Measurements from ENCODE around the gene CARS2.

Gene CARS2

DNA sequence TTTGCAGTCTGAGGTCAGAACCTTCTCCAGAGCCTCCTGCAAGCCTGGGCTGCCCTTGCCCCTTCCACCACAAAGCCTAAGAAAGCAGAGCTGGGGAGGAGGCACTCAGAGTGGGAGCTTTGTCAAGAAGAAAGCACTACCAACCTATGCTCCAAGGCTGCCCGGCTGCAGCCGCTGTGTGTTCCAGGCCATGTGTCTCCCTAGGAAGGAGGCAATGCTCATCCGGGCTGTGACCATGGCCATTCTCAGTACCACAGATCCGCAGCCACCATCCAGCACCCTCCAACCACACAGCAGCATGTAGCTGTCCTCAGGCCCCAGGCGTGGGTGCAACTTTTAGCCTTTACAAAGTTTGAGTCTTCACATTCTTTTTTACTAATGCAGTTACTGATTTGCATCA lies 22.0 kb downstream of the CARS2 start:
- DNase-seq (ENCODE audit: low read depth) = no peak
- no peak overlapping the region for H3K4me3 ChIP-seq (ENCODE audit: low read depth, low read length)
- in situ Hi-C loops (cut with HindIII; ENCODE audit: low sequenced_read_pairs) = no loop called here
- TF ChIP-seq, protein P1, sequence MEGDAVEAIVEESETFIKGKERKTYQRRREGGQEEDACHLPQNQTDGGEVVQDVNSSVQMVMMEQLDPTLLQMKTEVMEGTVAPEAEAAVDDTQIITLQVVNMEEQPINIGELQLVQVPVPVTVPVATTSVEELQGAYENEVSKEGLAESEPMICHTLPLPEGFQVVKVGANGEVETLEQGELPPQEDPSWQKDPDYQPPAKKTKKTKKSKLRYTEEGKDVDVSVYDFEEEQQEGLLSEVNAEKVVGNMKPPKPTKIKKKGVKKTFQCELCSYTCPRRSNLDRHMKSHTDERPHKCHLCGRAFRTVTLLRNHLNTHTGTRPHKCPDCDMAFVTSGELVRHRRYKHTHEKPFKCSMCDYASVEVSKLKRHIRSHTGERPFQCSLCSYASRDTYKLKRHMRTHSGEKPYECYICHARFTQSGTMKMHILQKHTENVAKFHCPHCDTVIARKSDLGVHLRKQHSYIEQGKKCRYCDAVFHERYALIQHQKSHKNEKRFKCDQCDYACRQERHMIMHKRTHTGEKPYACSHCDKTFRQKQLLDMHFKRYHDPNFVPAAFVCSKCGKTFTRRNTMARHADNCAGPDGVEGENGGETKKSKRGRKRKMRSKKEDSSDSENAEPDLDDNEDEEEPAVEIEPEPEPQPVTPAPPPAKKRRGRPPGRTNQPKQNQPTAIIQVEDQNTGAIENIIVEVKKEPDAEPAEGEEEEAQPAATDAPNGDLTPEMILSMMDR (IDR thresholded peaks at IDR 0.05; ENCODE audit: low read depth, low read length, missing control alignments) = no peak

DNA sequence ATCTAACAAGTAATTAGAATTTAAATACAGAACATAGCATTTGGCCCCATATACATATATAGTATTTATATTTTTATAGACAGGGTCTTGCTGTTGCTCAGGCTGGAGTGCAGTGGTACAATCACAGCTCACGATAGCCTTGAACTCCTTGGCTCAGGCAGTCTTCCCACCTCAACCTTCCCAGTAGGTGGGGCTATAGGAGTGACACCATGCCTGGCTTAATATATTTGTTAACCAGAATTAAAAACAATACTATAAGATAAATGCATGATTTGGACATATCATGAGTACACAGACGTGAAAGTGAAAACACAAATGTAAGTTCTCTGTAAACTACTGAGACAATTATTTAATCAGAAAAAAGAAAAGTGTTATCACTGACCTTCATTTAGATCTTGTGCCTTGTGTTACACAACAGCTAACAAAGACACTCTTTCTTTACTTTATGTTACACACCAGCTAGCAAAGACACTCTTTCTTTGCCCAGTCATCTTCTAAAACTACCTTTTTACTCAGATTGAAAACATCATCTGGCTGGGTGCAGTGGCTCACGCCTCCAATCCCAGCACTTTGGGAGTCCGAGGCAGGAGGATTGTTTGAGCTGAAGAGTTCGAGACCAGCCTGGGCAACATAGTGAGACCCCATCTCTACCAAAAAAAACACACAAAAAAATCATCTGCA lies 22.6 kb downstream of the CARS2 start:
- no peak overlapping the region for H3K4me3 ChIP-seq (ENCODE audit: low read depth, low read length)
- in situ Hi-C loops (cut with HindIII; ENCODE audit: low sequenced_read_pairs) = no loop called here
- DNase-seq (ENCODE audit: low read depth) = no peak
- TF ChIP-seq, protein P1 (IDR thresholded peaks at IDR 0.05; ENCODE audit: low read depth, low read length, missing control alignments) = peak; percentile 49

DNA sequence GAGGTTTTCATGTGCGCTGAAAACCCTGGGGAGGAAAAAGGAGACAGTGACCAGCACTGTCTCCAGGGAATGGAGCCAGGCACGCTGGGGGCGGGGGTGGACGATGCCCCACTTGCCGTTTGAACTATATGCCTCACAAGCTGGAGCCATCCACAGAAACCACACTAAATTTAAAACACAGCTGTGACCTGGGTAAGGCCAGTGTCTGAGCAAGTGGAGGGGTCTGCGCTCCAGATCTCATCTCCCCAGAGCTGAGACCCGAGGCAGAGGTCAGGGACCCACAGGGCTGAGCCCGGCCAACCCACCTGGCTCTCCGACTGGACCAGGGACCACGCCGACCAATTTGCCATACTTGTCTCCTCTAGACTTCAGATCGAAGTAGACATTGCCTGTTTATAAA lies 23.2 kb downstream of the CARS2 start:
- in situ Hi-C loops (cut with HindIII; ENCODE audit: low sequenced_read_pairs) = no loop called here
- no peak overlapping the region for H3K4me3 ChIP-seq (ENCODE audit: low read depth, low read length)
- no peak for DNase-seq (ENCODE audit: low read depth)
- TF ChIP-seq, protein P1 (IDR thresholded peaks at IDR 0.05; ENCODE audit: low read depth, low read length, missing control alignments) = no peak

DNA sequence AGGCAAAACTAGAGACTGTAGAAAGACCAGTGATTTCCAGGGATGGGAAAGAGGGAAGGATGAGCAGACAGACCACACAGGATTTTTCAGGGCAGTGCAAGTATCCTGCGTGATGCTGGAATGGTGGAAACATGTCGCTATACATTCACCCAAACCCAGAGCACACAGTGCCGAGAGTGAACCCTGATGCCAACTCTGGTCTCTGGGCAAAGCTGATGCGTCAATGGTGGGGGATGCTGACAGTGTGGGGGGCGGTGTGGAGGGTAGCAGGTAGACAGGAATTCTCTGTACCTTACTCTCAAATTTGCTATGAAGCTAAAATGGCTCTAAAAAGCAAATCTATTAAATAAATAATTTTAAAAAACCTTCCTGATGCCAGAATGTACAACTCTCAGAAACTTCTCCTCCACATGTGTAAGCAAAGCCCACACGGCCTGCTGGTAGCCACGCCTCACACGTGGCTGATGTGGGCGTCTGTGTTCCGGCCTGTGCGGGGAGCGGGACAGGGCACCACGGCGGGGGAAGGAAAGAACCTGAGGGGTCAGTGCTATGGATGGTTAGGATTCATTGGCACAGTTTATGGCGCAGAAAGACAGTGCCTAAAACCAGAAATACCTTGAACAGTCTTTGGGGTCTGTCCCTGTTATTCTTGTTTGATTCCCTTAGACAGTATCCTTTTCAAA lies 23.9 kb downstream of the CARS2 start:
- TF ChIP-seq, protein P1 (IDR thresholded peaks at IDR 0.05; ENCODE audit: low read depth, low read length, missing control alignments) = no peak
- in situ Hi-C loops (cut with HindIII; ENCODE audit: low sequenced_read_pairs) = no loop called here
- DNase-seq (ENCODE audit: low read depth) = no peak
- H3K4me3 ChIP-seq (ENCODE audit: low read depth, low read length) = no peak overlapping the region

DNA sequence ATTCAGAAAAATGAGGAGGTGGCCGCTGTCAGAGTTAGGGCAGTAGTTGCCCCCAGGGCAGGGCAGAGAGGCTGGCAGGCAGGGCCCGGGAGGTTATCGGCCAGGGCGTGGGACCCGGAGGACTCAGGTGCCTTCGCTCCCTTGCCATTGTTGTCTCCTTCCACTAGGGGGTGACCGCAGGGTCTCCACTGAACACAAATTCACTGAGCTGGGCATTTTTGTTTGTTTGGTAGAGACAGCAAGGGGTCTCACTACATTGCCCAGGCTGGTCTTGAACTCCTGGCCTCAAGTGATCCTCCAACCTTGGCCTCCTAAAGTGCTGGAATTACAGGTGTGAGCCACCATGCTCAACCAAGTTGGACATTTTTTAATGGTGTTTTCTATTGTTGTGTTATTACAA lies 25.1 kb downstream of the CARS2 start:
- no peak overlapping the region for H3K4me3 ChIP-seq (ENCODE audit: low read depth, low read length)
- no peak for DNase-seq (ENCODE audit: low read depth)
- in situ Hi-C loops (cut with HindIII; ENCODE audit: low sequenced_read_pairs) = no loop called here
- TF ChIP-seq, protein P1 (IDR thresholded peaks at IDR 0.05; ENCODE audit: low read depth, low read length, missing control alignments) = peak; percentile 54

DNA sequence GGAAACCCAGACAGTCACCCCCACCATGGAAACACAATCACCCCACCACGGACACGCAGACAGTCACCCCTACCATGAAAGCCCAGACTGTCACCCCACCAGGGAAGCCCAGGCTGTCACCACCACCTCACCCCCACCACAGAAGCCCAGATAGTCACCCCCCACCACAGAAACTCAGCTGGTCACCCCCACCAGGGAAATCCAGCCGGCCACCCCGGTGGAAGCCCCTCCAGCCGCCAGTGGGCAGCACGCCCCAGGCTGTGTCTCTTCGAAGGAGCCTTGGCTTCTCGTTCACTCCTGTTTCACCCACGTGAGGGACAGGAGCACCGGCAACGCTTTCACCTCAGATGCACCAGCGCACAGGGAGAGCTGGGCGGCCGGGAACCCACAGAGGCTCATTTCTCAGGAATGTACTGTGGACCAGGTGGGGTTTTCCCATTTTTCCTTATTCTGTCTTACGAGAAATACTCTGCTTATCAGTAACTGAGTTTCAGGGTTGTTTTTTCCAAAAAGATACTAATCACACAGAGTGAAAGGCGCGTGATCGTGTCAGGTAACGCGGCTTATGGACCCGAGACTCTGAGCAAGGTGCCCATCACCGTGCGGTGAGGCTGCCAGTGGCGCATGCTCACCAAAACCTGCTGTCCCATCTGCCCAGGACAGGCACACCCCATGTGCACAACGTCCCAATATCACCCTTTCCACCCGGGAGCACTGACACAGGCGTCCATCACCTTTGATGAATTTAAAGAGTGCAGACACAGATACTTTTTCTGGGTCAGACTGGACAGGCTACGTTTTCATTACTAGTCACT lies 28.0 kb downstream of the CARS2 start:
- in situ Hi-C loops (cut with HindIII; ENCODE audit: low sequenced_read_pairs) = loop anchor here (5.0 kb wide), 1 partner anchor 36 kb away; no protein-coding TSS in a partner anchor
- no peak overlapping the region for H3K4me3 ChIP-seq (ENCODE audit: low read depth, low read length)
- no peak for DNase-seq (ENCODE audit: low read depth)
- TF ChIP-seq, protein P1 (IDR thresholded peaks at IDR 0.05; ENCODE audit: low read depth, low read length, missing control alignments) = no peak

All from astrocyte of the cerebellum (primary cell).